Stimulated activated memory B cell treated with anti-CD40 and anti-IgM and Interleukin-4, amounts not matched to agents 10 μg/mL and 1 μg/mL and 100 μg/mL, for 72 hours (primary cell): ENCODE data around the gene ERVV-1.
A peak's percentile ranks its signal among the peaks of the same experiment; 100 is the strongest.
"Not testable (repeated sequence)": the region's sequence is repeated elsewhere in the genome, so short reads cannot be mapped to it uniquely, and the experiment has no call there.

Experiments used
- ATAC-seq: fragments of 150-1000 bp; cut with Tn5 transposase; 2 replicates; pipeline ENCODE4 v1.10.0; 2021
- H3K27ac Mint-ChIP-seq: one replicate; pipeline ENCODE4 v1.8.0; 2022; ENCODE audit warnings: mild to moderate bottlenecking, mixed read lengths
- H3K27me3 Mint-ChIP-seq: one replicate; pipeline ENCODE4 v1.8.0; 2022; ENCODE audit warnings: mixed read lengths
- H3K36me3 Mint-ChIP-seq: one replicate; pipeline ENCODE4 v1.8.0; 2022; ENCODE audit warnings: mixed read lengths
- H3K4me1 Mint-ChIP-seq: one replicate; pipeline ENCODE4 v1.8.0; 2022; ENCODE audit warnings: mixed read lengths
- H3K4me3 Mint-ChIP-seq: one replicate; pipeline ENCODE4 v1.8.0; 2022; ENCODE audit warnings: mild to moderate bottlenecking, moderate library complexity, mixed read lengths
- H3K9me3 Mint-ChIP-seq: one replicate; pipeline ENCODE4 v1.8.0; 2022; ENCODE audit warnings: mixed read lengths

The ERVV-1 gene

DNA sequence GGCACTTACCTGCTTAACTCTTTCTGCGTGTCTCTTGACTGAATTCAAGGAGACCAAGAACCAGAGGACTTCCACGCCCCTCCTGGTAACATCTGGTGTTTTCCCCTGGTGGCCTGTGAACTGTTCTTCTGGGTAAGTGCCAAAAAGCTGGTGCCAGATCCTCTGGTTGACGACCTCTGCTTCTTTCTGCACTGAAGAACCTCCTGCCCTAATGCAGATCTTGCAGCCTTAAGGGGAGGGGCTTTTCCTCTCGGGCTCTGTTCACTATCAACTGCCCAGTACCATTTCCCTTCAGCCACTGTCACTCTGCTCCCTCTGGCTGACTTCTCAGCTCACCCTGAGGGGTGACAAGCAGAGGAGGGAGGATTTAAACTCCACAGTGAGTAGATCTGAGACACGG is 6.1 kb upstream of the ERVV-1 start:
- Mint-ChIP-seq H3K9me3 (peaks cover 3% of the 10 kb centered on the region), H3K4me3 (peak overlapping the region; percentile 64), H3K27ac (peak overlapping the region; percentile 63), H3K27me3 (no peaks in the 10 kb centered on the region), H3K4me1 (peaks cover 12% of the 10 kb centered on the region), H3K36me3 (no peaks in the 10 kb centered on the region)
- peak; percentile 49 for ATAC-seq

DNA sequence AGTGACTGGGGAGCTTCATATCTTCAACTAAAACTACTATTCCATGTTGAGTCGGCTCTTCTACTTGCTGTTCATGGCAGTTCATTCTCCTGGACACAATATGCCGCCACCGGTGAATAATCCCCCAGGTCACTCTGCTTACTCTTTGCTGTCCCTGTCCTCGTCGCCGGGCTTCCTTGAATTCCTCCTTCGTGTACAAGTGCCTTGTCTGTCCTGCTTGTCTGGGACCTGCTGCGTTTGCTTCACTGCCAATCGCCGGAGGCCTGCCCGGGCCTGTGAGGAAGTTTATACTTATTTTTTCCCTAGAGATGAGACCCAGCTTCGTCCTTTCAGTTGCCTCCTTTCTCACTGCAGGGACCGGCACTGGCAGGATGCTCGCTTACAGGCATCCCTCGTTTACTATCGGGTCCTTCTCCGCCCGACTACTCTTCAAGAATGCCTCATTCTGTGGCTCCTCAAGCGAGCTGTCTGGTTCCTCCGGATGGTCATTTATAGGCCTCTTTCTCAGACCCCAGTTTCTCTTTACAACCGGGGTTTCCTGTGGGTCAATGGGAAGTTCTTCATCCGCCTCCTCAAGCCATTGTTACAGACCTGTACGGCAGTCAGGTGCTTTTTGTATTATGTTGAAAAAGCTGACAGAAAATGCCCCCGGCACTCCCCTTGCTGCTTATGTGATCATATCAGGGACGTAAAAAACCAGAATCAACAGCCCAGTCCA is 5.5 kb upstream of the ERVV-1 start:
- H3K4me3 Mint-ChIP-seq = peak overlapping the region; percentile 64
- peak overlapping the region; percentile 63 for H3K27ac Mint-ChIP-seq
- H3K4me1 Mint-ChIP-seq = peaks cover 12% of the 10 kb centered on the region
- peaks cover 3% of the 10 kb centered on the region for H3K9me3 Mint-ChIP-seq
- no peaks in the 10 kb centered on the region for H3K36me3 Mint-ChIP-seq
- no peak for ATAC-seq
- H3K27me3 Mint-ChIP-seq = no peaks in the 10 kb centered on the region

DNA sequence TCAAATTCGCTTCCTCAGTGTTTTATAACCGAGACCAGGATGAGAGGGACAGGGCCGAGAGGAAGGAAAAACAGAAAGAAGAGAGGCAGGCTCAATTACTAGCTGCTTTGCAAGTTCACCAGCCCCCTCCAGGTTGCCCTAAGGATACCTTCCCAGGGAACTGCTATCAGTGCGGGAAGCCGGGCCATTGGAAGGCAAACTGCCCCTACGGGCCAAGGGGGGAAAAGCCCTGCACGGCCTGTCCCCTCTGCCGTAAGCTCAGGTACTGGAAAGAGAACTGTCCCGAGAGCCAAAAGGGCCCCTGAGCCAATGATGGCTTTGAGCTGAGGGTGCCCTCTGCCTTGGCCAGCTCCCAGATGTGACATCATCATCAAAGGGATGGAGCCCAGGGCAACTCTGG is 3.2 kb upstream of the ERVV-1 start:
- no peaks in the 10 kb centered on the region for H3K9me3 Mint-ChIP-seq
- H3K4me1 Mint-ChIP-seq = peaks cover 12% of the 10 kb centered on the region
- ATAC-seq = no peak
- H3K36me3 Mint-ChIP-seq = no peaks in the 10 kb centered on the region
- H3K27ac Mint-ChIP-seq = no peak overlapping the region
- H3K27me3 Mint-ChIP-seq = no peaks in the 10 kb centered on the region
- H3K4me3 Mint-ChIP-seq = no peak overlapping the region

DNA sequence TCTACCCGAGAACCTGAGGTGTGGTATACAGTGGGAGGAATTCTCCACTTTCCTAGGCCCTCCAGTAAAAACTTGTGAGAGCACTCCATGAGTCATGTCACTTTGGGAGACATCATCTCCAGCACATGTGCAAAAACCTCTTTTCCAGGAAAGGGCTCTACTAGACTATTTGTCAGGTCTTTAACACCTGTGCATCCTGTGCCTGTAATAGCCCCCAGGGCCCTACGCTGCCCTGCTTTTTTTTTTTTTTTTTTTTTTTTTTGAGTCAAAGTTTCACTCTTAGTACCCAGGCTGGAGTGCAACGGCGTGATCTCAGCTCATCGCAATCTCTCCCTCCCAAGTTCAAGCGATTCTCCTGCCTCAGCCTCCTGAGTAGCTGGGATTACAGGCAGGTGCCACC is 1.7 kb upstream of the ERVV-1 start:
- Mint-ChIP-seq H3K36me3 (no peaks in the 10 kb centered on the region), H3K27me3 (no peaks in the 10 kb centered on the region), H3K4me1 (peaks cover 12% of the 10 kb centered on the region), H3K27ac (no peak overlapping the region), H3K4me3 (no peak overlapping the region), H3K9me3 (no peaks in the 10 kb centered on the region)
- no peak for ATAC-seq

DNA sequence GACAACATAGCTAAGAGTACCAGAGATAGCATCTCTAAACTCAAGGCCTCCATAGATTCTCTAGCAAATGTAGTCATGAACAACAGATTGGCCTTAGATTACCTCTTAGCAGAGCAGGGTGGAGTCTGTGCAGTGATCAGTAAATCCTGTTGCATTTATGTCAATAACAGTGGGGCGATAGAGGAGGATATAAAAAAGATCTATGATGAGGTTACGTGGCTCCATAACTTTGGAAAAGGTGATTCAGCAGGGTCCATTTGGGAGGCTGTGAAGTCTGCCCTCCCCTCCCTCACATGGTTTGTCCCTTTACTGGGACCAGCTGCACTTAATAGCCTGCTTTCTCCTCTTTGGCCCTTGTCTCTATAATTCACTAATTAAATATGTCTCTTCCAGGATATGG is 1.4 kb downstream of the ERVV-1 start:
- Mint-ChIP-seq H3K4me3 (no peak overlapping the region), H3K36me3 (peaks cover 4% of the 10 kb centered on the region), H3K9me3 (peaks cover 10% of the 10 kb centered on the region), H3K27me3 (no peaks in the 10 kb centered on the region), H3K27ac (no peak overlapping the region), H3K4me1 (no peaks in the 10 kb centered on the region)
- ATAC-seq = no peak

DNA sequence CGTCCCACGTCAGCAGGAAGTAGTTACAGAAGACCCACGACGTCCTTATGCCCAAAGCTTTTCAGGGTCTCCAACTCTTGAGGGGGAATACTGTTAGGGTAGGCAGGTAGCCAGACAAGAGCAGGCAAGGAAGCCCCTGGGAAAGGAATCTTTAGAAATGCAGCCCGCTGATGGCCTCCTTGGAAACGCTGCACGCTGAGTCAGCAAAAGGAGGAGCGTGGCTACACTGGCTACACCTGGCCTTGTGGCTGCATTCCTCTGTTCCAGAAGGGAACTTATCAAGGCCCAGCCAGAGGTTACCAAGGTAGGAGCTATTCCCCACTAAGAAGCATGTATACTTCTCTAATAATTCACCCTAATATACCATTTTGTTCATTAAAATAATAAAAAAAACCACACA is 2.0 kb downstream of the ERVV-1 start:
- Mint-ChIP-seq H3K27ac (no peak overlapping the region), H3K36me3 (peaks cover 4% of the 10 kb centered on the region), H3K27me3 (no peaks in the 10 kb centered on the region), H3K9me3 (peaks cover 15% of the 10 kb centered on the region), H3K4me3 (no peak overlapping the region), H3K4me1 (no peaks in the 10 kb centered on the region)
- ATAC-seq = no peak

DNA sequence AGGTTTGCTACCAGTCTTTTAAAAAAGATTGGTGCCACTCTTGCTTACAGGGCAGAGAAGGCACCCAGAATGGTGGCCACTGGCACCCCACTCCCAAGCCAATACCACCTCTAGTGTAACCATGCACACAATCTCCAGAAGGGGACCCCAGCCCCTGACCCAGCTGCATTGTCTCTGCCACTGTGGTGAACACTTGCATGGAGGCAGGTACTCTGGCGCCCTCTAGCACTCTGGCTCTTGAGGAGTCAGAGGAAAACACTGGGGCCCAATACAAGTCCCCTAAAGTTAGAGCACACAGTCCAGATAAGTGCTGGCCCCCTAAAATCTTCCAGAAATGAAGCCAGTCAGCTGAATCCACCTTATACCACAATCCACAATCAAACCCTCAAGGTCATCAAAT is 6.0 kb downstream of the ERVV-1 start:
- ATAC-seq = no peak

DNA sequence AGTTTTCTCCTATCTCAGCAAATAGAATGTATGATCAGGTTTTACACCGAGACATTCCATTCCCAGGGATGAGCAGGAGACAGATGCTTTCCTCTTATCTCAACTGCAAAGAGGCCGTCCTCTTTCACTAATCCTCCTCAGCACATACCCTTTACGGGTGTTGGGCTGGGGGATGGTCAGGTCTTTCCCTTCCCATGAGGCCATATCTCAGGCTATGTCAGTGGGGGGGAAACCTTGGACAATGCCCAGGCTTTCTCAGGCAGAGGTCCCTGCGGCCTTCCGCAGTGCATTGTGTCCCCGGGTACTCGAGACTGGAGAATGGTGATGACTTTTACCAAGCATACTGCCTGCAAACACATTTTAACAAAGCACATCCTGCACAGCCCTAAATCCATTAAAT is 14.6 kb downstream of the ERVV-1 start:
- not testable (repeated sequence) for H3K4me1 Mint-ChIP-seq, H3K36me3 Mint-ChIP-seq, H3K27me3 Mint-ChIP-seq, H3K9me3 Mint-ChIP-seq, H3K27ac Mint-ChIP-seq, H3K4me3 Mint-ChIP-seq, ATAC-seq

More for the DNA sequence above, 6.0 kb downstream of the ERVV-1 start:
- Mint-ChIP-seq H3K9me3 (peaks cover 20% of the 10 kb centered on the region), H3K4me1 (no peaks in the 10 kb centered on the region), H3K27me3 (peaks cover 10% of the 10 kb centered on the region), H3K4me3 (no peak overlapping the region), H3K36me3 (peaks cover 4% of the 10 kb centered on the region), H3K27ac (no peak overlapping the region)

DNA sequence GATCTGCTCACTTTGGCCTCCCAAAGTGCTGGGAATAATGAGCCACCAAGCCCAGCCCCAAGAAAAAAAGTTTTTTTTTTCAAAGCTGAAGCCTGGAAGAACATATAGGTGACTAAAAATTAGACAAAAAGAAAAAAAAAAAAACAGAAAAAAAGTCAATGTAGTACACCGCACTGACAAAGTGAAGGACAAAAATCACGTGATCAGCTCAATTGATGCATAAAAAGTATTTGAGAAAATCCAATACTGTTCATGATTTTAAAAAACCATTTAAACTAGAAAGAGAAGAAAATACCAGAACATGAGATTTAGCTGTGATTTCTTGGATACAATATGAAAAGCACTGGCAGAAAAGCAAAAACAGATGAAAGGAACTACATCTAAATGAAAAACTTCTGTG is 20.3 kb downstream of the ERVV-1 start:
- no peaks in the 10 kb centered on the region for H3K4me1 Mint-ChIP-seq

DNA sequence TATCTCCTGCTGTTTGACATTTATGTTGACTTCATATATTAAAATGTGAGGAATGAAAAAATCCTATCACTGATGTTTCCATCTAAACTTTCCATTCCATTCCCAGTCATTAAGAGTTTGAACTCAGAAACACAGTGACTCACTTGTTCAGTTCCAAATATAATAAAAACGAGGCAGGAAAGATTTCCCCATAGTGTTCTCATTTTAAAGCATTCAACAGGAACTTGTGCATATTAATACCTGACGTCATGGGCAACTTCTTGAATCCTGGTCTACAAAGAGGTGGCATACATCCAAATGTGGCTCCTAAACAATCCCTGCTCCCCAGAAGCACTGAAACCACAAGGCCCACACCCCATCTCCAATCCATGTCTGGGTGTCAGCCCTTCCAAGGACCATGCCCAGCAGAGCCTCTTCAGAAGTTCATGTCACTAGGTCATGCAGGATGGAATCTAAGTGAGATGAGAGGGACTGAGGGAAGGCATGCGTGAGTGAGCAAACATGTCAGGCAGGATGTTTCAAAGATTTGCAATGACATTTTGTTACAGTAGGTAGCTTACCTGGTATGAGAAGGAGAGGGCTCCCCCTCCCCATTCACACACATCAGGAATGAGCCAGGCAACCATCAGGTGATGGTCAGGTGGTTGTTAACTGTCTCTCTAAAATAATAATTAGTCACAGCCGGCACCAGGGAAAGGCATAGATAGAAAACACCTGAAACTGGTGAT is 21.4 kb downstream of the ERVV-1 start:
- H3K4me3 Mint-ChIP-seq = no peak overlapping the region
- peaks cover 19% of the 10 kb centered on the region for H3K36me3 Mint-ChIP-seq
- no peak overlapping the region for H3K27ac Mint-ChIP-seq
- H3K9me3 Mint-ChIP-seq = peaks cover 19% of the 10 kb centered on the region
- H3K27me3 Mint-ChIP-seq = peaks cover 25% of the 10 kb centered on the region
- no peaks in the 10 kb centered on the region for H3K4me1 Mint-ChIP-seq
- no peak for ATAC-seq

More for the DNA sequence above, 20.3 kb downstream of the ERVV-1 start:
- Mint-ChIP-seq H3K27ac (no peak overlapping the region), H3K9me3 (peaks cover 19% of the 10 kb centered on the region), H3K4me3 (no peak overlapping the region), H3K36me3 (peaks cover 19% of the 10 kb centered on the region), H3K27me3 (peaks cover 24% of the 10 kb centered on the region)
- ATAC-seq = no peak

DNA sequence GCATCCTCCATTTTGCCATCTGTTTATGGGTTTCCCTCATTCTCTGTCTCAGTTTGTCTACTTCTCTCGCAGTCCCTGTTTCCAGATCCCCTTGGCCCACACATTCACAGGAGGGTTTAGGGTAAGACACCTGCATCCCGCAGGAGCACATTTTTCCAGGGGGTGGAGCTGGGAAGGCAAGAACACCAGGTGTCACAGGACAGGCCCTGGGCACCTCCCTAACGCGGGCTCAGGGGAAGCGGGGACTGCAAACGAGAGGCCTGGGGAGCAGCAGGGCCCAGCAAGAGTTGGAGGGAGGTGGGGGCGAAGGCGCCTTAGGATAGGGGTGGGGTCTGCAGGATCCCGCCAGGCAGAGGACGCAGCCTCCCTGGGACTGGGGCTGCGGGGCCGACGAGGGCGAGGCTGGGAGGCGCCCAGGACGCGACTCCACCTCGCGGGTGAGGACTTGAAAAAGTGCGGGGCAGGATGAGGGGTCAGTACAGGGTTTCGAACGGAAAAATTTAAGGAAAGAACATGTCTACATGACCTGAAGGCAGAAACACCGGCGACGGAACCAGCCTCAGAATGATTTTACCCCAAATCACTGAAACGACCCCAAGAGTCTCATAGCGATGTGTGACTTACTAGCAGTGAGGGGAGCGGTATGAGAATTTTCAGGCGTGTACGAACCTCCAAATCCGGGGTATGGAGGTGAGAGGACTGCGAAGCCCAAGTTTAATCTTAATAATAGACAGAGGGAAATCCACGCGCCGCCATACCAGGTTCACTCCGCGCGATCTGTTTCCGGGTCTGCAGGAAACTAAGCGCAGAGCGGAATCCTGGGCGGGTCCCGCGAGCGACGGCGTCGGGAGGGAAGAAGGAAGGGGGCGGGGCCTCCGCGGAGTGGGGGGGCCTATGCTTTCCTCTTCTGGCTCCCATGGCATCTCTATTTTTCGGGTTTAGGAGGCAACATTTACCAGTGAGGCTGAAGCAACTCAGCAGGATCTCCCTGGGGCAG is 23.7 kb downstream of the ERVV-1 start:
- Mint-ChIP-seq H3K27me3 (peaks cover 25% of the 10 kb centered on the region), H3K27ac (no peak overlapping the region), H3K9me3 (peaks cover 16% of the 10 kb centered on the region), H3K36me3 (peaks cover 19% of the 10 kb centered on the region), H3K4me1 (no peaks in the 10 kb centered on the region), H3K4me3 (no peak overlapping the region)
- ATAC-seq = no peak

DNA sequence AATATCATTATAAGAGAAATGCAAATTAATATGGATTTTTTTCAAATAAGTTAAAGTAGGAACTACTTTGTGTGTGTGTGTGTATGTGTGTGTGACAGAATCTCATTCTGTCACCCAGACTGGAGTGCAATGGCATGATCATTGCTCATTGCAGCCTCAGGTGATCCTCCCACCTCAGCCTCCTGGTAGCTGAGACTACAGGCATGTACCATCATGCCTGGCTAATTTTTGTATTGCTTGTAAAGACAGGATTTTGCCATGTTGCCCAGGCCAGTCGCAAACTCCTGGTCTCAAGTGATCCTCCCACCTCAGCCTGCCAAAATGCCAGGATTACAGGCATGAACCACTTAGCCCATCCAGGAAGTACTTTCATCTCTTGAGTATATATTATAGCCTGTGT is 27.6 kb downstream of the ERVV-1 start:
- no peak for ATAC-seq
- Mint-ChIP-seq H3K4me3 (no peak overlapping the region), H3K27me3 (peaks cover 19% of the 10 kb centered on the region), H3K4me1 (no peaks in the 10 kb centered on the region), H3K27ac (no peak overlapping the region), H3K36me3 (peaks cover 15% of the 10 kb centered on the region), H3K9me3 (peaks cover 17% of the 10 kb centered on the region)

DNA sequence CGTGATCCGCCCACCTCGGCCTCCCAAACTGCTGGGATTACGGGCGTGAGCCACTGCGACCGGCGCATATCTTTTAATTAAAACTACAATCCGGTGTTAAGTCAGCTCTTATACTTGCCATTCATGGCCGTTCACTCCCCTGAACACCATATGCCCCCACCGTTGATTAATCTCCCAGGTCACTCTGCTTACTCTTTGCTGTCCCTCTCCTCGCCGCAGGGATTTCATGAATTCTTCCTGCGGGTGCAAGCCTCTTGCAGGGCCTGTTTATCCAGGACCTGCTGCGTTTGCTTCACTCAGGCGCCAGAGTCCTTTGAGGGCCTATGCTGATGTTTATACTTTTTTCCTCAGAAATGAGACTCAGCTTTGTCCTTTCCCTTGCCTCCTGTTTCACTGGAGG is 31.8 kb downstream of the ERVV-1 start:
- no peak for ATAC-seq

DNA sequence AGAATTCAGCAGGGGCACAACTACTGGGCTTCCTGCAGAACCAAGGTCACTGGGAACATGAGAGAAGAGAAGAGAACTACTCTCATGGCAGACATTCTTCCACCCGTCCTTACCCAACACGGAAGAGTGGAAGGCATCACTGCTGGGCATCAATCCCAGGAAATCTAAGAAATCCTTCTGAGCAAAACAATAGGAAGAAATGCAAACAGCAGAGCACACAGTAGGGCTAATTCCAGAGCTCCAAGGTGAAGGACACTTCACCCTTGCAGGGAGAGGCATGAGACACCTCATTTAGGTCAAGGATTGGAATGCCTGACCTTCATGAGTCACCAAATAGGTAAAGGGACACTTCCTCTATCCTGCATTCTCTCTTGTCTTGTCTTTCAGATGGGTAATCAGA is 33.7 kb downstream of the ERVV-1 start:
- Mint-ChIP-seq H3K36me3 (no peaks in the 10 kb centered on the region), H3K4me1 (no peaks in the 10 kb centered on the region), H3K27me3 (no peaks in the 10 kb centered on the region), H3K4me3 (no peak overlapping the region), H3K9me3 (peaks cover 15% of the 10 kb centered on the region), H3K27ac (no peak overlapping the region)
- ATAC-seq = no peak

More for the DNA sequence above, 31.8 kb downstream of the ERVV-1 start:
- H3K36me3 Mint-ChIP-seq = no peaks in the 10 kb centered on the region
- no peak overlapping the region for H3K27ac Mint-ChIP-seq
- H3K4me1 Mint-ChIP-seq = no peaks in the 10 kb centered on the region
- no peak overlapping the region for H3K4me3 Mint-ChIP-seq
- peaks cover 14% of the 10 kb centered on the region for H3K9me3 Mint-ChIP-seq
- no peaks in the 10 kb centered on the region for H3K27me3 Mint-ChIP-seq

DNA sequence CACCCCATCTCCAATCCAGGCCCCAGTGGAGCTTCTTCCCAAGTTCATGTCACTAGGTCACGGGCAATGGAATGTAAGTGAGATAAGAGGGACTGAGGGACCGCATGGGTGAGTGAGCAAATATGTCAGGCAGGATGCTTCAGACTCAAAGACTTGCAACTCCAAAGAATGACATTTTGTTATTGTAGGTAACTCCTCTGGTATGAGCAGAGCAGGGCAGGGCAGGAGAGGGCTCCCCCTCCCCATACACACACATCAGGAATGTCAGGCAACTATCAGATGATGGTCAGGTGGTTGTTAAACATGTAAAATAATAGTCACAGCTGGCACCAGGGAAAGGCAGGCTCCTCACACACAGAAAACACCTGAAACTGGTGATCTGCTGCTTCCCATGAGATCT is 41.4 kb downstream of the ERVV-1 start:
- peaks cover 19% of the 10 kb centered on the region for H3K27me3 Mint-ChIP-seq
- H3K27ac Mint-ChIP-seq = no peak overlapping the region
- H3K9me3 Mint-ChIP-seq = peaks cover 31% of the 10 kb centered on the region
- no peaks in the 10 kb centered on the region for H3K4me1 Mint-ChIP-seq
- H3K4me3 Mint-ChIP-seq = no peak overlapping the region
- ATAC-seq = no peak
- peaks cover 12% of the 10 kb centered on the region for H3K36me3 Mint-ChIP-seq
